Uterus (tissue), 4 donors: ENCODE measurements around the gene C1orf50. TPM values are rescaled to one million over a fixed set of nuclear protein-coding genes. Genes with fewer than 3 reads are reported as not detected.

ENCODE experiments used
- DNase-seq, 2 donors: peaks; one replicate each; pipeline ENCODE4 v3.0.0-alpha.2; 2019 to 2020
- H3K27ac ChIP-seq, 2 donors: fragments of 200-600 bp; sonication (generic); 1 replicate in 1 of 2; 2 replicates in 1 of 2; pipeline ENCODE4 v1.5.1; 2016 to 2018
- H3K27me3 ChIP-seq, 2 donors: fragments of 200-600 bp; sonication (generic); one replicate each; pipeline ENCODE4 v1.5.1; 2018 to 2019; ENCODE audit warnings: control low read depth in 1 of 2
- H3K36me3 ChIP-seq, 2 donors: fragments of 200-600 bp; sonication (generic); one replicate each; pipeline ENCODE4 v1.5.1; 2019; ENCODE audit warnings: control low read depth in 1 of 2
- H3K4me1 ChIP-seq, 2 donors: fragments of 200-600 bp; sonication (generic); one replicate each; pipeline ENCODE4 v1.5.1; 2018 to 2019; ENCODE audit warnings: control low read depth in 1 of 2
- H3K4me3 ChIP-seq, 2 donors: fragments of 200-600 bp; sonication (generic); 1 replicate in 1 of 2; 2 replicates in 1 of 2; pipeline ENCODE4 v1.5.1; 2018 to 2019; ENCODE audit warnings: mild to moderate bottlenecking in 1 of 2
- H3K9me3 ChIP-seq, 2 donors: fragments of 200-600 bp; sonication (generic); one replicate each; pipeline ENCODE4 v1.5.1; 2019; ENCODE audit warnings: control low read depth in 1 of 2
- CTCF ChIP-seq, 4 experiments: fragments of 200-600 bp in 2 of 4; fragments of 450-650 bp in 2 of 4; sonication (generic) in 2 of 4; IDR thresholded peaks; one replicate each; pipeline ENCODE4 v1.5.1; 2016 to 2019; ENCODE audit warnings: antibody characterized with exemption in 4 of 4, mild to moderate bottlenecking in 2 of 4, moderate library complexity in 1 of 4
- POLR2A ChIP-seq, 2 donors: fragments of 450-650 bp; IDR thresholded peaks; one replicate each; pipeline ENCODE4 v1.6.1; 2016; ENCODE audit warnings: antibody characterized with exemption in 2 of 2, mild to moderate bottlenecking in 1 of 2, moderate library complexity in 1 of 2
- intact Hi-C: fragments of 100-400 bp; cut with DNase I; formaldehyde crosslinking; loops from one replicate; pipeline ENCODE4 v1.15.1; 2023; ENCODE audit warnings: low total_unique reads
- total RNA-seq, 4 donors: library from RNA; depleted of rRNA in 3 of 4; stranded (reverse); fragments of >200 nt in 3 of 4; gene quantifications; one replicate each; pipeline versions ENCODE4 v1.1.0 to v1.2.4, GENCODE V29; 2014 to 2023
- donor health status: DM: yes; HTN: yes; CAD: no.

C1orf50 gene
- total RNA-seq, 4 donors from 2014 or later, result 0.26 to 6.7 (median 5.7) TPM; not detected in 1

- intact Hi-C loops, result no loop called here
- Histone ChIP-seq H3K4me1 (no peaks in the 10 kb centered on the region), H3K4me3 (no peak overlapping the region), H3K27ac (no peak overlapping the region), H3K9me3 (no peaks in the 10 kb centered on the region), H3K36me3 (no peaks in the 10 kb centered on the region), H3K27me3 (no peaks in the 10 kb centered on the region)
- DNase-seq, result no peak
- no peak for TF ChIP-seq POLR2A (IDR thresholded peaks at IDR 0.05)
- no peak for TF ChIP-seq CTCF (IDR thresholded peaks at IDR 0.05)
Observed at GRCh38 chr1:42737257-42737656, 29.8 kb upstream of the C1orf50 start.

- Histone ChIP-seq H3K4me3 (no peak overlapping the region), H3K27ac (no peak overlapping the region), H3K9me3 (no peaks in the 10 kb centered on the region), H3K4me1 (no peaks in the 10 kb centered on the region), H3K36me3 (no peaks in the 10 kb centered on the region), H3K27me3 (no peaks in the 10 kb centered on the region)
- intact Hi-C loops, result no loop called here
- no peak for DNase-seq
- no peak for TF ChIP-seq POLR2A (IDR thresholded peaks at IDR 0.05)
Observed at GRCh38 chr1:42737986-42738677, 28.9 kb upstream of the C1orf50 start.

- intact Hi-C loops, result no loop called here
- Histone ChIP-seq H3K9me3 (no peaks in the 10 kb centered on the region), H3K4me3 (no peak overlapping the region), H3K27ac (no peak overlapping the region), H3K36me3 (no peaks in the 10 kb centered on the region), H3K4me1 (no peaks in the 10 kb centered on the region), H3K27me3 (no peaks in the 10 kb centered on the region)
- DNase-seq, result no peak
- TF ChIP-seq POLR2A (IDR thresholded peaks at IDR 0.05) (no peak), CTCF (IDR thresholded peaks at IDR 0.05) (no peak)
Observed at GRCh38 chr1:42738678-42739226, 28.3 kb upstream of the C1orf50 start.

GRCh38 chr1:42739753-42740700, 27.0 kb upstream of the C1orf50 start, which contains the start of gene CLDN19:
Gene CLDN19, minus strand, starts transcription at chr1:42740236. Its CDS starts 173 bp downstream, at chr1:42740063.
- no peak for DNase-seq
- Histone ChIP-seq H3K9me3 (no peaks in the 10 kb centered on the region), H3K36me3 (no peaks in the 10 kb centered on the region), H3K27ac (no peak within 1 kb of the TSS), H3K4me1 (no peaks in the 10 kb centered on the region), H3K4me3 (no peak within 1 kb of the TSS), H3K27me3 (no peaks in the 10 kb centered on the region)
- intact Hi-C loops, result no loop called here
- no peak for TF ChIP-seq POLR2A (IDR thresholded peaks at IDR 0.05)
- TF ChIP-seq CTCF (IDR thresholded peaks at IDR 0.05), result no peak

- Histone ChIP-seq H3K36me3 (no peaks in the 10 kb centered on the region), H3K27me3 (no peaks in the 10 kb centered on the region), H3K4me3 (no peak overlapping the region), H3K4me1 (no peaks in the 10 kb centered on the region), H3K27ac (no peak overlapping the region), H3K9me3 (no peaks in the 10 kb centered on the region)
- intact Hi-C loops, result no loop called here
- TF ChIP-seq CTCF (IDR thresholded peaks at IDR 0.05), result no peak
- TF ChIP-seq POLR2A (IDR thresholded peaks at IDR 0.05), result no peak
- no peak for DNase-seq
Observed at GRCh38 chr1:42740851-42741580, 26.0 kb upstream of the C1orf50 start.
